ENCODE measurements around the gene HS6ST1.
"Not testable (repeated sequence)": the region's sequence is repeated elsewhere in the genome, so short reads cannot be mapped to it uniquely, and the experiment has no call there.

HS6ST1 gene

DNA sequence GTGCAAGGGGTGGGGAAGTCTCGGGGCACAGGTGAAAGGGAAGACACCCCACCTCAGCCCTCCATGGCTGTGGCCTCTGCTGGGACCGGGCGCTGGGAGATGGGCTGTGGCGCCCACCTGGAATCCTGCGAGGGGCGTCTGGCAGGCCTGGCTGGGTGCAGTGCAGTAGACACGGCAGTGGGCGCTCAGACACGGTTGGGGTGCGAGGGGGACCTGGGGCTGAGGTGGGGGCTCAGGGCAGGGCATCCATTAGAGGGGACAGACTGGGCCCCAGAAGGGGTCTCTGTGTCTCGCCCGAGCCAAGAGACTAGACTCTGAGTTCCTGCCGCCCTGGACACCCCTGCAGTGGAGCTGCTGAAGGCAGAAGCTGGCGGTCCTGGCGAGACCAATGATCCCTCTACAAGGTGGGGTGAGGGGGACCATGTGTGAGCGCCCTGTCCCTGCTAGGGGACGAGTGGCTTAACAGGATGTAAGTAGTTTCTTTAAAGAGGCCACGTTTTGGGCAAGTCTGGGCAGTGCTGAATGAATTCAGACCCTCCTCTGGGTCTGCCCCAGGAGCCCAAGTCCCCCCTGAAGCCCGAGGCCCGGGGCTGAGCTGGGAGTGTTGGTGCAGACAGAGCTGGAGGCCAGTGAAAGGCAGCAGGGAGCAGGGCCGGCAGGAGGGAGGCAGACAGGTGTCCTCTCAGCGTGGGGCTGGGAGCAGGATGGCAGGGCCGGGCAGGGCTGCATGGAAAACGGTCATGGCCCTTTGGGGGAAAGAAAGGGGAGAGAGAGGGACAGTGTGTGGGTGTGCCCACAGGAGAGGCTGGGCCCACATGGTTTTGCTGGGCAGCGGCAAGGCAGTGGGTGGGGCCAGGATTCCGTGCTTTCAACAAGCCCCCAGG, 57.2 kb downstream of the HS6ST1 start:
- ATAC-seq (no peak), DNase-seq (no peak)
- H3K4me3 Mint-ChIP-seq = no peak overlapping the region
- H3K4me1 Mint-ChIP-seq = no peaks in the 10 kb centered on the region
- no peaks in the 10 kb centered on the region for H3K27me3 Mint-ChIP-seq
- H3K27ac Mint-ChIP-seq = no peak overlapping the region
- no peaks in the 10 kb centered on the region for H3K9me3 Mint-ChIP-seq
- no peaks in the 10 kb centered on the region for H3K36me3 Mint-ChIP-seq (ENCODE audit: low read depth)

DNA sequence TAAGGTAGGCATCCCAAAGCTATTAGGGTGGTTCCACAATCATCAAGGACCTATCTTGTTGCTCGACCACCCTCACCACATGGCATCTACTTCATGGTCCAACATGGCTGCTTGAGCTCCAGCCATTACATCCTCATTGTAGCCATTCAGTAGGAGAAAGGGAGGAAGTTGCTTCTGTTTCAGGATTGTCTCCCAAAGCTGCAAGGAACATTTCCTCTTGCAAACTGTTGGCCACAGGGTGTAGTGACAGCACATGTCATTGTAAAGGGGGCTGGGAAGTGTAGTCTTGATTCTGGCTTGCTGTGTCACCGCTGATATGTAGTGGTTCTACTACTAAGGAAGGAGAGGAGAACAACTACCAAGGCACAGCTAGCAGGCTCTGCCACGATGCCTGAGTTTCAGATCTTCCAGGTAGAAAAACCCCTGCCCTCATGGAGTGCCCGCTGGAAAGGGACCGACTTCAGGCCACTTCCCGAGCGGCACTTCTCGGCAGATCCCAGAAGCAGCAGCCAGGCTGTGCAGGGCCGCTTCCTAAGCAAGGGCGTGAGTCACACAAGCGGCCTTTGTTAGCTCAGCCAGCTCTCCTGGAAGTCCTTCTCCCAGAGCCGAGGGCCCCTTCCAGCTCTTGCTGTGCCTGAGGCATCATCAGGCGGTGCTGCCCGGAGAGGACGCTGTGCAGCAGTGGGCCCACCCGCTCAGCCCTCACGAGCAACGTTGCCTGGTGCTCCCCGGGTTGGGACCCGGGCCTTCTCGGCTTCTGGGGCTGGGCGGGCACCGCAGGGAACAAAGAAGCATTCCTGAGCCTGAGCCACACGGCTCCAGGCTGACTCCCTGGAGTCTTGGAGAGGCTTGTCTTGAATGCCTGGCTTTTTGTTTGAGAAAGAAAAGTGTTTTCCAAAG, 58.2 kb downstream of the HS6ST1 start:
- Mint-ChIP-seq H3K4me1 (no peaks in the 10 kb centered on the region), H3K9me3 (no peaks in the 10 kb centered on the region), H3K36me3 (ENCODE audit: low read depth) (no peaks in the 10 kb centered on the region), H3K27me3 (peaks cover 2% of the 10 kb centered on the region), H3K27ac (no peak overlapping the region), H3K4me3 (no peak overlapping the region)
- ATAC-seq (no peak), DNase-seq (no peak)

DNA sequence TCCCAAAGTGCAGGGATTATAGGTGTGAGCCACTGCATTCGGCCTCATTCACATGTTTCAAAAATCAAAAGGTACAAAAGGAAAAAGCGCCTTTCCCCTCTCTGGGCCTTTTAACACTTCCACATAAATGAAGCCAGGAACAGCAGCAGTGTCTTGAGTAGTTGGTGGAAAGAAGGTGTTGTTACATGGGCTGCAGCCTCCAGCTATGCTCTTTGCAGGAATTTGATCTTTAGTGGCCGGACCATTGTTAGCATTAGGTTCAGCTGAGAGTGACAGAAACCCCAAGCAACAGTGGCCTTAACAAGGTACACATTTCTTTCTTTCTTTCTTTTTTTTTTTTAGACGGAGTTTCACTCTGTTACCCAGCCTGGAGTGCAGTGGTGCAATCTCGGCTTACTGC, 59.1 kb downstream of the HS6ST1 start:
- Mint-ChIP-seq H3K4me1 (no peaks in the 10 kb centered on the region), H3K27ac (no peak overlapping the region)
- no peak for ATAC-seq

DNA sequence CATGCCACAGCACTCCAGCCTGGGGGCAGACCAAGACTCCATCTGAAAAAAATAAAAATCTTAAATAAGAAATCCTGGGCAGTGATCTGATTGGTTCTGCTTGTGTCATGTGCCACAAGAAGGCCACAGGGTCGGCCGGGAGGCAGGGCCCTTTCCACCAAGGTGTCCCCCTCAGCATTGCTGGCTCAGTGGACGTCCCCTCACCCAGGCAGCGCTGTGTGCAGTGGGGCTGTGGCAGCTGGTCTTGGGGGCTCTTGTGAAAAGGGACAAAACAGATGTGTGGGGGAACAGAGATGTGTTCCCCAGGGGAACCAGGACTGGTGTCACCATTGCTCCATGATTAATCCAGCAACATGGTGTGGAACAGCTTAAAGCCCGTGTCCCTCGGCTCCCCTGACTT, 60.5 kb downstream of the HS6ST1 start:
- no peaks in the 10 kb centered on the region for H3K4me1 Mint-ChIP-seq
- H3K27ac Mint-ChIP-seq = no peak overlapping the region
- no peaks in the 10 kb centered on the region for H3K36me3 Mint-ChIP-seq (ENCODE audit: low read depth)
- DNase-seq = no peak
- ATAC-seq = no peak
- peaks cover 2% of the 10 kb centered on the region for H3K27me3 Mint-ChIP-seq
- no peaks in the 10 kb centered on the region for H3K9me3 Mint-ChIP-seq
- no peak overlapping the region for H3K4me3 Mint-ChIP-seq

More for the DNA sequence above, 59.1 kb downstream of the HS6ST1 start:
- H3K36me3 Mint-ChIP-seq (ENCODE audit: low read depth) = no peaks in the 10 kb centered on the region
- no peak for DNase-seq
- peaks cover 2% of the 10 kb centered on the region for H3K27me3 Mint-ChIP-seq
- no peaks in the 10 kb centered on the region for H3K9me3 Mint-ChIP-seq
- H3K4me3 Mint-ChIP-seq = no peak overlapping the region

DNA sequence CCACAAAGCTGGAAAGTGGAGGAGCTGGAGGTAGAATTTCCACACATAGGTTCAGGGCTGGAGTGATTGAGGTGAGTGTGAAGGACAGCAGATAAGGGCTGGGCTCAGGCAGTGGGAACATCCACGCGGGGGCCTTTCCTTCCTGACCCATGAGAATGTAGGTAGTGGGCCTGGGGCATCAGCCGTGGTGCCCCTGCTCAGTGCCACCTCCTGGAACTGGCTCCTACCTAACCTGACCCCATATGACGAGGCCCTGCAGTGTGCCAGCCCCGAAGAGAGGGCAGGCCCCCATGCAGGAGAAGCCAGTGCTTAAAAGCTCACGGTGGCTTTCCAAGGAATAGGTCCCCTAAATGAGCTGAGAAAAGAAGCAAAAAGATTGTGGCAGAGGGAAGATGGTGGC, 66.2 kb downstream of the HS6ST1 start:
- H3K4me1 Mint-ChIP-seq = no peaks in the 10 kb centered on the region
- ATAC-seq = no peak

DNA sequence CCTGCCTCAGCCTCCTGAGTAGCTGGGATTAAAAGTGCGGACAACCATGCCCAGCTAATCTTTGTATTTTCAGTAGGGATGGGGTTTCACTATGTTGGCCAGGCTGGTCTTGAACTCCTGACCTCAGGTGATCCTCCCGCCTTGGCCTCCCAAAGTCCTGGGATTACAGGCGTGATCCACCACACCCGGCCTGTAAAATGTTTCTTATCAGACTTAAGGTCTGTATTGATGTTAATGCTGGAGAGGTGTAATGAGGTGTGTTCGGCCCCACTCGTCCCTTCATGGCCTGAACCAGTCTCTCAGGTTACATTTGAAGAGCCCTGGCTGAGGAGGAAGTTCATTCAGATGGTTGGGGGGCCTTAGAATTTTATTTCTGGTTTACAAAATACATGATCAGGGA, 66.6 kb downstream of the HS6ST1 start:
- H3K27ac Mint-ChIP-seq; H3K36me3 Mint-ChIP-seq (ENCODE audit: low read depth); ATAC-seq; H3K9me3 Mint-ChIP-seq; DNase-seq; H3K4me1 Mint-ChIP-seq; H3K27me3 Mint-ChIP-seq; H3K4me3 Mint-ChIP-seq: not testable (repeated sequence)

More for the DNA sequence above, 66.2 kb downstream of the HS6ST1 start:
- H3K27me3 Mint-ChIP-seq = peaks cover 2% of the 10 kb centered on the region
- no peak overlapping the region for H3K4me3 Mint-ChIP-seq
- no peaks in the 10 kb centered on the region for H3K36me3 Mint-ChIP-seq (ENCODE audit: low read depth)
- H3K9me3 Mint-ChIP-seq = no peaks in the 10 kb centered on the region
- no peak overlapping the region for H3K27ac Mint-ChIP-seq
- DNase-seq = no peak

DNA sequence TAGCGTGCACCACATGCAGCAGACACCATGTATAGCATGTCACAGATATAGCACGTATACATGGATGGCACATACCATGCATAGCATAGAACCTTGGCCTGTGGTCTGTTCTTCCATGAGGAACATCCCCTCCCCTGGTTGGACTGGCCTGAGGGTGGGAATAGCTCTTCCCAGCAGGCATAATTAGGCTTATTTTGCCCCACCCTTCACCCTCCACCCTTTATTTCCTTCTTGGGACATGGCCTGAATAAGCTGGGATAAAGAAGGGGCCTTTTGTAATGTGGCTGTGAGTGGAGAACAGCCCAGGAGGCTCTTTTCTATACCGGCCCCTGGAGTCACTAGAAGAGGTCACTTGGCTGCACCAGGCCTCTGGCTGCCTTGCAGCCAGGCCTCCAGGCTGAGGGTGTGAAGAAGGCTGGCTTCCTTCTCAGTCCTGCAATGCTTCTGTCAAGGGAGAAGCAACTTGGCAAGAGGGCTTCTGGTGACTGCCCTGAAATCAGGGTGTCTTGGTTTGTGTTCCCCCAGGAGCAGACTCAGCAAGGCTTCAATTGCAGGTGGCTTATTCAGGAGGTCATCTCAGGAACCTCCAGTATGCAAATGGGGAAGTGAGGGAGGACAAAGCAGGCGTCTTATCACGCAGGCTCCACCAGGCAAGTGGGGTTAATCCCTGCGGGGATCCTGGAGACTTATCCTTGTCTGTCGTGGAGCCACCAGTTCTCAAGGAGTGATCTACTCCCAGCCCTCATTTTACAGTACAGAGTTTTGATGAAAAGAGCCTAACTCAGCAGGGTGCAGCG, 68.2 kb downstream of the HS6ST1 start:
- no peak for ATAC-seq
- H3K27me3 Mint-ChIP-seq = no peaks in the 10 kb centered on the region
- peaks cover 6% of the 10 kb centered on the region for H3K4me1 Mint-ChIP-seq
- H3K27ac Mint-ChIP-seq = no peak overlapping the region
- no peak overlapping the region for H3K4me3 Mint-ChIP-seq
- no peaks in the 10 kb centered on the region for H3K36me3 Mint-ChIP-seq (ENCODE audit: low read depth)
- no peaks in the 10 kb centered on the region for H3K9me3 Mint-ChIP-seq
- no peak for DNase-seq

DNA sequence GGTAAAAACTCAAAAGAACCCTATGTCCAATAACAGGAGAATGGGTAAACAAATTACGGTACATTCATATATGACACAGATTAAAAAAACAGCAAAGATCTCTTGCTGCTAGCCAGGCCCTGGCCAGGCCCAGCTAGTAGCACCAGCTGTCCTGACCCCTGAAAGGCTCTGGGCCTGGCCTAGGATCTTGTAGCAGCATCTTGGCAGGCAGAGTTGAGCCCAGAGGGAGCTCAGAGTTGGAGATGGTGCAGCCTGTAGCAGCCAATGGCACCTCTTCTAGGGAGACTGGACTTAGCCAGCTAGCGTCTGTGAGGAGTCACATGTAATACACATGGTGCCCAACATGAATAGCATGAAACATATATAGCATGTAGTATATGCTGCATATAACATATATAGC, 69.1 kb downstream of the HS6ST1 start:
- H3K36me3 Mint-ChIP-seq (ENCODE audit: low read depth) = no peaks in the 10 kb centered on the region
- DNase-seq (no peak), ATAC-seq (no peak)
- peaks cover 6% of the 10 kb centered on the region for H3K4me1 Mint-ChIP-seq
- no peak overlapping the region for H3K4me3 Mint-ChIP-seq
- no peaks in the 10 kb centered on the region for H3K9me3 Mint-ChIP-seq
- no peaks in the 10 kb centered on the region for H3K27me3 Mint-ChIP-seq
- no peak overlapping the region for H3K27ac Mint-ChIP-seq

DNA sequence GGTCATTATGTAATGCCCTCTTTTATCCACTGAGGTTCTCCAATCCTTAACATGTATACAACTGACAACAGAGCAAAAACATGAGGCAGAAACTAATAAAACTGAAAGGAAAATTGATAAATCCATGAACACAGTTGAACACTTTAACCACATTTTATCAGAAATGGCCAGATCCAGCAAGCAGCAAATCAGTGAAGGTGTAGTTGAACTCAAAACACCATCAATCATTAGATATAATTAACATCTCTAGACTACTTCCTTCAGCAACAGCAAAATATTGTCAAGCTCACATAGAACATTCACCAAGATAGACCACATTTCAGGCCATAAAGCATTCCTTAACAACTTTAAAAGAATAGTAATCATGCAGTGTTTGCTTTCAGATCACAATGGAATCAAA, 72.9 kb downstream of the HS6ST1 start:
- Mint-ChIP-seq H3K36me3 (ENCODE audit: low read depth) (no peaks in the 10 kb centered on the region), H3K4me3 (no peak overlapping the region), H3K4me1 (peaks cover 6% of the 10 kb centered on the region)

GRCh38 chr2:128241896-128242295, 76.8 kb downstream of the HS6ST1 start:
- no peaks in the 10 kb centered on the region for H3K9me3 Mint-ChIP-seq
- no peak for ATAC-seq
- no peak overlapping the region for H3K27ac Mint-ChIP-seq
- H3K4me3 Mint-ChIP-seq = no peak overlapping the region
- no peak for DNase-seq
- H3K36me3 Mint-ChIP-seq (ENCODE audit: low read depth) = no peaks in the 10 kb centered on the region
- peaks cover 5% of the 10 kb centered on the region for H3K4me1 Mint-ChIP-seq
- no peaks in the 10 kb centered on the region for H3K27me3 Mint-ChIP-seq

More for the DNA sequence above, 72.9 kb downstream of the HS6ST1 start:
- no peak for ATAC-seq
- no peak overlapping the region for H3K27ac Mint-ChIP-seq
- H3K9me3 Mint-ChIP-seq = no peaks in the 10 kb centered on the region
- no peaks in the 10 kb centered on the region for H3K27me3 Mint-ChIP-seq
- DNase-seq = no peak

- H3K4me3 Mint-ChIP-seq = no peak overlapping the region
- no peak overlapping the region for H3K27ac Mint-ChIP-seq
- DNase-seq (no peak), ATAC-seq (no peak)
- H3K27me3 Mint-ChIP-seq = no peaks in the 10 kb centered on the region
- H3K4me1 Mint-ChIP-seq = peaks cover 5% of the 10 kb centered on the region
- no peaks in the 10 kb centered on the region for H3K36me3 Mint-ChIP-seq (ENCODE audit: low read depth)
- no peaks in the 10 kb centered on the region for H3K9me3 Mint-ChIP-seq
These were observed 80.6 kb downstream of the HS6ST1 start for GRCh38 chr2:128237911-128238697.

DNA sequence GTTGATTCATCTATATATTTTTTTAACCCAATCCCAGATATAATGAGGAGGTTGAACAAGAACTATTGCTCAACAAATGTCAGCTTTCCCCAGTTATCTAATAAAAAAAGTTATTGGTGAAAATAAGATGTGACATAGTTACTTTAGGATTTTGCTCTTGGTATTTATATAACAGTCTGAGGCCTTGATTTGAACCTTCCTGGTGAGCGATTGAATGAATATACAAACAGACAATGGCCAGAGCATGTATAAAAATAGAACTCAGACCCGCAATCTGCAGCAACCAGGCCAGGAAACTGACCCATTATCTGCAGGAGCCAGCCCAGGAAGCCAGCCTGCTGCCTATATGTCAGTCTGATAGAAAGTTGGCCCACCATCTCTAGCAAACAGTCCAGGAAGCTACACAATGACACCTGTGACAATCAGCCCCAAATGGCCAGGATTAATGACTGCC, 81.6 kb downstream of the HS6ST1 start:
- no peak overlapping the region for H3K4me3 Mint-ChIP-seq

DNA sequence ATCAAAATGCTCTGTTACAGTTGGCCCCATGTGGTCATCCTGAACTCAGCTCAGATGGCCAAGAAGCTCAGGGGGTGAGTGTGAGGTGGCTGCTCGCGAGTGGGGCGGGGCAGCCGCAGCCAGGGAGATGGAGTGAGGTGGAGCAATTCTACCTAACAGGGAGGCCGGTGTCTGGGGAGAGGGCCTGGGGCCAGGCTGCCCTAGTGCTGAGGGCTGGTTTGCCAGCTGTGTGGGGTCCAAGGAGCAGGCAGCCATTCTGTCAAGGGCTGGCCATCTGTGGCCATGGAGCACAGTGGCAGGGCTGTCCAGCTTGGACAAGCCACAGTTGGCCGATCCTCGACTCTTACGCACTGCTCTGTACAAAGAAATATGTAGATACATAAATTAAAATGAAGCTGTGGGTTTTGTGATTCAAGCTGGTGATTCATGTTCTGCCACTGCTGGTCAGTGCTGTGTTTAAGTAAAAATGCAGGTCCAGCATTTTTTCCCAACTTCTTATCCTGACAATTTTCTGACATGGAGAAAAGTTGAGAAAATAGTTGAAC, 82.1 kb downstream of the HS6ST1 start:
- Mint-ChIP-seq H3K9me3 (no peaks in the 10 kb centered on the region), H3K27me3 (peaks cover 4% of the 10 kb centered on the region), H3K4me3 (no peak overlapping the region), H3K4me1 (peaks cover 6% of the 10 kb centered on the region), H3K27ac (no peak overlapping the region), H3K36me3 (ENCODE audit: low read depth) (no peaks in the 10 kb centered on the region)
- DNase-seq = no peak
- no peak for ATAC-seq

More for the DNA sequence above, 81.6 kb downstream of the HS6ST1 start:
- DNase-seq (no peak), ATAC-seq (no peak)
- no peak overlapping the region for H3K27ac Mint-ChIP-seq
- no peaks in the 10 kb centered on the region for H3K9me3 Mint-ChIP-seq
- H3K36me3 Mint-ChIP-seq (ENCODE audit: low read depth) = no peaks in the 10 kb centered on the region
- H3K27me3 Mint-ChIP-seq = peaks cover 4% of the 10 kb centered on the region
- peaks cover 6% of the 10 kb centered on the region for H3K4me1 Mint-ChIP-seq
